B cell (primary cell): ENCODE data around the gene QSOX2. TPM values are rescaled to one million over a fixed set of nuclear protein-coding genes. Genes with fewer than 3 reads are reported as not detected.
A peak's percentile ranks its signal among the peaks of the same experiment; 100 is the strongest.

ENCODE experiments used
- ATAC-seq: fragments of 200-7000 bp; cut with Tn5 transposase; one replicate; pipeline ENCODE4 v1.10.0; 2021; ENCODE audit warnings: low read depth, mild to moderate bottlenecking, moderate number of reproducible peaks, moderate library complexity
- CTCF ChIA-PET: fragments of 350-600 bp; sonication (Branson Sonifier 250); formaldehyde crosslinking; loops from one replicate; lab custom pipeline; 2021; ENCODE audit warnings: antibody characterized with exemption, inconsistent platforms; lab: Charles Lee
- POLR2A ChIA-PET: fragments of 350-600 bp; sonication (Branson Sonifier 250); formaldehyde crosslinking; loops from one replicate; lab custom pipeline; 2021; ENCODE audit warnings: antibody characterized with exemption; lab: Charles Lee
- DNase-seq: peaks from one replicate; pipeline ENCODE4 v3.0.0; 2013
- H2AFZ ChIP-seq: 2 replicates; pipeline ENCODE4 v1.6.1; 2012; ENCODE audit warnings: mild to moderate bottlenecking, low read depth, low read length; ENCODE audit not compliant: insufficient read depth, poor library complexity, severe bottlenecking
- H3K27ac ChIP-seq, 2 donors: 1 replicate in 1 of 2; 2 replicates in 1 of 2; pipeline ENCODE4 v1.5.1; 2012 to 2013; ENCODE audit warnings: low read length in 2 of 2, mild to moderate bottlenecking in 2 of 2, moderate library complexity in 1 of 2
- H3K27me3 ChIP-seq, 4 experiments: fragments of 200-600 bp in 1 of 4; sonication (generic) in 1 of 4; replicated peaks in 1 of 4; 1 replicate in 2 of 4; 2 replicates in 2 of 4; pipeline versions ENCODE4 v1.6.1 to v1.7.0; 2013 to 2016; ENCODE audit warnings: low read length in 3 of 4, mild to moderate bottlenecking in 2 of 4, mixed read lengths in 1 of 4, moderate library complexity in 1 of 4; ENCODE audit not compliant: insufficient read depth in 4 of 4, control insufficient read depth in 3 of 4; ENCODE audit errors: control extremely low read depth in 1 of 4
- H3K36me3 ChIP-seq, 2 experiments: replicated peaks in 1 of 2; 1 replicate in 1 of 2; 2 replicates in 1 of 2; pipeline versions ENCODE4 v1.6.1 to v1.7.1; 2013; ENCODE audit warnings: low read length in 1 of 2; ENCODE audit not compliant: insufficient read depth in 2 of 2, control insufficient read depth in 1 of 2; ENCODE audit errors: control extremely low read depth in 1 of 2, extremely low read depth in 1 of 2
- H3K4me1 ChIP-seq, 2 donors: fragments of 200-600 bp in 1 of 2; sonication (generic) in 1 of 2; 1 replicate in 1 of 2; 2 replicates in 1 of 2; pipeline versions ENCODE4 v1.5.1 to v1.6.1; 2013 to 2017; ENCODE audit warnings: low read length in 2 of 2; ENCODE audit not compliant: control insufficient read depth in 2 of 2, insufficient read depth in 2 of 2
- H3K4me2 ChIP-seq: replicated peaks from 2 replicates; pipeline ENCODE3; 2012; ENCODE audit warnings: mild to moderate bottlenecking, low read depth, low read length; ENCODE audit not compliant: poor library complexity, severe bottlenecking
- H3K4me3 ChIP-seq, 5 experiments: fragments of 200-600 bp in 1 of 5; sonication (generic) in 1 of 5; 1 replicate in 3 of 5; 2 replicates in 2 of 5; pipeline versions ENCODE4 v1.5.1 to v1.7.0; 2011 to 2016; ENCODE audit warnings: low read length in 4 of 5, mild to moderate bottlenecking in 4 of 5, low read depth in 2 of 5, control low read depth in 1 of 5, moderate library complexity in 1 of 5; ENCODE audit not compliant: insufficient read depth in 1 of 5; ENCODE audit errors: control extremely low read depth in 1 of 5, extremely low read depth in 1 of 5
- H3K79me2 ChIP-seq: fragments of 200-600 bp; sonication (generic); one replicate; pipeline ENCODE4 v1.6.0; 2016; ENCODE audit warnings: low read length; ENCODE audit not compliant: control insufficient read depth, insufficient read depth
- H3K9ac ChIP-seq: fragments of 200-600 bp; sonication (generic); 2 replicates; pipeline ENCODE4 v1.6.1; 2017; ENCODE audit warnings: mild to moderate bottlenecking, low read length, moderate library complexity
- H3K9me3 ChIP-seq, 3 donors: one replicate each; pipeline versions ENCODE4 v1.6.1 to v1.7.1; 2013; ENCODE audit warnings: low read length in 2 of 3; ENCODE audit not compliant: control insufficient read depth in 2 of 3, insufficient read depth in 1 of 3; ENCODE audit errors: control extremely low read depth in 1 of 3
- H4K20me1 ChIP-seq: 2 replicates; pipeline ENCODE4 v1.6.0; 2012; ENCODE audit warnings: mild to moderate bottlenecking, low read length; ENCODE audit not compliant: insufficient read depth, control insufficient read depth, poor library complexity, severe bottlenecking
- H3K27ac Mint-ChIP-seq: one replicate; pipeline ENCODE4 v1.8.0; 2021; ENCODE audit warnings: mixed read lengths
- H3K27me3 Mint-ChIP-seq: one replicate; pipeline ENCODE4 v1.8.0; 2021; ENCODE audit warnings: mixed read lengths
- H3K4me1 Mint-ChIP-seq: one replicate; pipeline ENCODE4 v1.8.0; 2021; ENCODE audit warnings: mixed read lengths
- H3K4me3 Mint-ChIP-seq: one replicate; pipeline ENCODE4 v1.8.0; 2021; ENCODE audit warnings: mixed read lengths
- H3K9me3 Mint-ChIP-seq: one replicate; pipeline ENCODE4 v1.8.0; 2022; ENCODE audit warnings: mixed read lengths; ENCODE audit not compliant: insufficient read depth
- CTCF ChIP-seq: fragments of 200-600 bp; IDR thresholded peaks from one replicate; pipeline ENCODE4 v1.8.0; 2022; ENCODE audit warnings: antibody characterized with exemption, mild to moderate bottlenecking
- EZH2 ChIP-seq: IDR thresholded peaks from 2 replicates; pipeline ENCODE4 v1.6.1; 2012; ENCODE audit warnings: borderline replicate concordance, low read depth, mild to moderate bottlenecking, moderate library complexity, low read length; ENCODE audit not compliant: insufficient read depth, poor library complexity, severe bottlenecking
- WGBS: methylation state at CpG from one replicate; pipeline ENCODE4 v1.1.5; 2013; ENCODE audit warnings: missing lambda C conversion rate; ENCODE audit not compliant: insufficient coverage; 5-methylcytosine and 5-hydroxymethylcytosine counted together
- intact Hi-C: fragments of 100-400 bp; cut with micrococcal nuclease; formaldehyde crosslinking; loops from one replicate; pipeline ENCODE4 v1.10.0; 2022
- polyA plus RNA-seq: library from polyadenylated mRNA; depleted of rRNA; stranded (reverse); fragments of >200 nt; gene quantifications from 2 replicates; pipeline ENCODE4 v1.2.3, GENCODE V29; 2012
- total RNA-seq, 2 donors: library from RNA; stranded (reverse); fragments of 120-200 nt in 1 of 2; gene quantifications; 1 replicate in 1 of 2; 2 replicates in 1 of 2; pipeline versions ENCODE4 v1.2.3 to v1.2.4, GENCODE V29; 2013 to 2022

The QSOX2 gene
- total and polyA plus RNA-seq, 2 donors (not counting 1 experiment from before 2014, with no cell fraction given) = 62.9 to 139 TPM

- Histone ChIP-seq H3K4me3 (no peak overlapping the region), H2AFZ (no peak overlapping the region), H4K20me1 (peaks cover 48% of the 10 kb centered on the region), H3K4me1 (peaks cover 30 to 31% of the 10 kb centered on the region in 2 donors), H3K79me2 (no peaks in the 10 kb centered on the region), H3K9ac (no peak overlapping the region), H3K9me3 (peaks cover 0 to 57% (median 0%) of the 10 kb centered on the region in 3 donors), H3K36me3 (peaks cover 0 to 5% of the 10 kb centered on the region in 2 experiments), H3K4me2 (peak overlapping the region; percentile 22), H3K27ac (no peak overlapping the region), H3K27me3 (peaks cover 0 to 65% (median 43%) of the 10 kb centered on the region in 4 experiments)
- Mint-ChIP-seq H3K9me3 (no peaks in the 10 kb centered on the region), H3K27ac (no peak overlapping the region), H3K4me1 (peaks cover 29% of the 10 kb centered on the region), H3K4me3 (no peak overlapping the region), H3K27me3 (peaks cover 17% of the 10 kb centered on the region)
- ChIA-PET CTCF (interaction anchor here (0.6 kb wide), 1 partner anchor 13 kb away, joined by 3 read pairs; no protein-coding TSS in a partner anchor), POLR2A (interaction anchor here (0.8 kb wide), 1 partner anchor 23 kb away, joined by 3 read pairs; no protein-coding TSS in a partner anchor)
- ATAC-seq (no peak), DNase-seq (no peak)
- intact Hi-C loops = no loop called here
- TF ChIP-seq CTCF (no peak), EZH2 (peak; percentile 72)
- 19% methylated on average over 99 of the region's 99 CpGs for WGBS
Measured at GRCh38 chr9:136202454-136203407, 42.9 kb downstream of the QSOX2 start.
